Measurements from ENCODE around the gene RASL12.

The RASL12 gene, protein sequence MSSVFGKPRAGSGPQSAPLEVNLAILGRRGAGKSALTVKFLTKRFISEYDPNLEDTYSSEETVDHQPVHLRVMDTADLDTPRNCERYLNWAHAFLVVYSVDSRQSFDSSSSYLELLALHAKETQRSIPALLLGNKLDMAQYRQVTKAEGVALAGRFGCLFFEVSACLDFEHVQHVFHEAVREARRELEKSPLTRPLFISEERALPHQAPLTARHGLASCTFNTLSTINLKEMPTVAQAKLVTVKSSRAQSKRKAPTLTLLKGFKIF

DNA sequence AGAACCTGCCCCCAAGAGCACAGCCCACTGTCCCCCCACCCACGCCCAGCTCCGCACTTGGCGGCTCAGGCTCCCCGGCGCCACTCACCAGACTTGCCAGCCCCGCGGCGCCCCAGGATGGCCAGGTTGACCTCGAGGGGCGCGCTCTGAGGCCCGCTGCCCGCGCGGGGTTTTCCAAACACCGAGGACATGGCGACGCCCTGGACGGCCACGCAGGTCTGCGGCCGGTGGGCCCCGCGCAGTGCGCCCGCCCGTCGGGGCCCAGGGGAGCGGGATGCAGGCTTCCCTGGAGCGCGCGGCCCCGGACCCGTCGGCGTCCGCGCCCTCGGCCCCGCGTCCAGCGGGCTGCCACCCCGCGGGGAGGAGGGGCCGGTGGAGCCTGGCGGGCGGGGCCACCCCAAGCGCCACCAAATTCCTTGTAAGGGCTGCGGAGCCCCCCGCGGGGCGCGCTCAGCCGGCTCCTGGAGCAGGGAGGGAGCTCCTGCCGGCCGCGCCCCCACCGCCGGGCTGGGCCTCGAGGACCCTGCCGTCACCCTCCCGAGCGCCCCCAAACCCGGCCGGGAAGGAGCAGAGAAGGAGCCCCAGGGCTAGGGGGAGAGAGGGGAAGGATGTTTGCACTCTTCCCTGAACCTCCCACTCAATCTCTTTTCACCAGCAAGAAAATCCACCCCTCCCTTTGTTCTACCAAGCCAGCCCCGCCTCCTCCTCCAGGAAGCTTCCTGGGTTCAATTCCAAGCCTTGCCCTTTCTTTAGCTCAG, at the start of gene RASL12:
Gene RASL12 (minus strand): TSS at position 347 of the 758 bp plus-strand sequence. CDS start 156 bp downstream, at position 191.
- no peaks in the 10 kb centered on the region for H3K36me3 ChIP-seq (ENCODE audit: insufficient read depth, low read length)
- no peaks in the 10 kb centered on the region for H3K9me3 ChIP-seq (ENCODE audit: insufficient read depth, low read depth, low read length)
- H2AFZ ChIP-seq (ENCODE audit: low read length) = no peak within 1 kb of the TSS
- TF ChIP-seq, protein P1, sequence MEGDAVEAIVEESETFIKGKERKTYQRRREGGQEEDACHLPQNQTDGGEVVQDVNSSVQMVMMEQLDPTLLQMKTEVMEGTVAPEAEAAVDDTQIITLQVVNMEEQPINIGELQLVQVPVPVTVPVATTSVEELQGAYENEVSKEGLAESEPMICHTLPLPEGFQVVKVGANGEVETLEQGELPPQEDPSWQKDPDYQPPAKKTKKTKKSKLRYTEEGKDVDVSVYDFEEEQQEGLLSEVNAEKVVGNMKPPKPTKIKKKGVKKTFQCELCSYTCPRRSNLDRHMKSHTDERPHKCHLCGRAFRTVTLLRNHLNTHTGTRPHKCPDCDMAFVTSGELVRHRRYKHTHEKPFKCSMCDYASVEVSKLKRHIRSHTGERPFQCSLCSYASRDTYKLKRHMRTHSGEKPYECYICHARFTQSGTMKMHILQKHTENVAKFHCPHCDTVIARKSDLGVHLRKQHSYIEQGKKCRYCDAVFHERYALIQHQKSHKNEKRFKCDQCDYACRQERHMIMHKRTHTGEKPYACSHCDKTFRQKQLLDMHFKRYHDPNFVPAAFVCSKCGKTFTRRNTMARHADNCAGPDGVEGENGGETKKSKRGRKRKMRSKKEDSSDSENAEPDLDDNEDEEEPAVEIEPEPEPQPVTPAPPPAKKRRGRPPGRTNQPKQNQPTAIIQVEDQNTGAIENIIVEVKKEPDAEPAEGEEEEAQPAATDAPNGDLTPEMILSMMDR (conservative IDR thresholded peaks at IDR 0.05; ENCODE audit: low read length) = no peak
- no peak for TF ChIP-seq EZH2phosphoT487 (IDR thresholded peaks at IDR 0.05; ENCODE audit: borderline replicate concordance)
- H3K4me3 ChIP-seq (ENCODE audit: low read length, poor library complexity, severe bottlenecking) = no peak within 1 kb of the TSS
- no peak within 1 kb of the TSS for H3K9ac ChIP-seq (ENCODE audit: low read depth, low read length, poor library complexity, severe bottlenecking)
- H3K9me2 ChIP-seq (replicated peaks; ENCODE audit: low read depth, low read length) = no peaks in the 10 kb centered on the region
- H3K79me2 ChIP-seq (ENCODE audit: insufficient read depth, low read length) = no peaks in the 10 kb centered on the region
- peaks cover 21% of the 10 kb centered on the region for H3K4me1 ChIP-seq (ENCODE audit: insufficient read depth, low read length, poor library complexity, severe bottlenecking)
- no peaks in the 10 kb centered on the region for H3K27me3 ChIP-seq (ENCODE audit: insufficient read depth, low read length, poor library complexity, severe bottlenecking)
- no peak within 1 kb of the TSS for H3K4me2 ChIP-seq (ENCODE audit: low read depth, low read length, poor library complexity, severe bottlenecking)
- H3F3A ChIP-seq (ENCODE audit: low read depth) = no peaks in the 10 kb centered on the region
- no peaks in the 10 kb centered on the region for H4K20me1 ChIP-seq (ENCODE audit: insufficient read depth, low read length, poor library complexity, severe bottlenecking)

DNA sequence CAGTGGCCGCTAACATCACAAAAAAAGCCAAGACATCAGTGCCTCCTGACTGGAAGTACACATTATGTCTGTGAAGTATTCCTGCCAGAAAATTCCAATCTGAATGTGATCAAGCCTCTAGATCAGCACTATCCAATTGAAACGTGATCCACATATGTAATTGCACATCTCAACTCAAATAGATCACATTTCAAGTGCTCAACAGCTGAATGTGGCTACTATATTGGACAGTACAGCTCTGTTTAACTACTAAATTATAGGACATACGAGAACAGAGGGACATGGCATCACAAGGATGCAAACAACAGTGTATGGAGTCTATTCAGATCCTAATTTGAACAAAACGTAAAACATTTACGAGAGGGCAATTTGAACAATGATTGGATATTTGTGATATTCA, 47.8 kb upstream of the RASL12 start:
- Histone ChIP-seq H2AFZ (ENCODE audit: low read length) (no peak overlapping the region), H3K9me3 (ENCODE audit: insufficient read depth, low read depth, low read length) (no peaks in the 10 kb centered on the region), H3K9ac (ENCODE audit: low read depth, low read length, poor library complexity, severe bottlenecking) (no peak overlapping the region), H3K4me3 (ENCODE audit: low read length, poor library complexity, severe bottlenecking) (no peak overlapping the region), H3K4me1 (ENCODE audit: insufficient read depth, low read length, poor library complexity, severe bottlenecking) (no peaks in the 10 kb centered on the region), H3K9me2 (replicated peaks; ENCODE audit: low read depth, low read length) (no peaks in the 10 kb centered on the region), H3K36me3 (ENCODE audit: insufficient read depth, low read length) (peaks cover 64% of the 10 kb centered on the region; the same call in 1 of the 2 replicates), H3F3A (ENCODE audit: low read depth) (no peaks in the 10 kb centered on the region), H3K4me2 (ENCODE audit: low read depth, low read length, poor library complexity, severe bottlenecking) (no peak overlapping the region), H4K20me1 (ENCODE audit: insufficient read depth, low read length, poor library complexity, severe bottlenecking) (no peaks in the 10 kb centered on the region), H3K79me2 (ENCODE audit: insufficient read depth, low read length) (0 out of 2 replicates have a peak, but pooled peaks cover under 1% of the 10 kb centered on the region), H3K27me3 (ENCODE audit: insufficient read depth, low read length, poor library complexity, severe bottlenecking) (no peaks in the 10 kb centered on the region)
- TF ChIP-seq, protein P1 (conservative IDR thresholded peaks at IDR 0.05; ENCODE audit: low read length) = no peak
- TF ChIP-seq EZH2phosphoT487 (IDR thresholded peaks at IDR 0.05; ENCODE audit: borderline replicate concordance) = no peak

DNA sequence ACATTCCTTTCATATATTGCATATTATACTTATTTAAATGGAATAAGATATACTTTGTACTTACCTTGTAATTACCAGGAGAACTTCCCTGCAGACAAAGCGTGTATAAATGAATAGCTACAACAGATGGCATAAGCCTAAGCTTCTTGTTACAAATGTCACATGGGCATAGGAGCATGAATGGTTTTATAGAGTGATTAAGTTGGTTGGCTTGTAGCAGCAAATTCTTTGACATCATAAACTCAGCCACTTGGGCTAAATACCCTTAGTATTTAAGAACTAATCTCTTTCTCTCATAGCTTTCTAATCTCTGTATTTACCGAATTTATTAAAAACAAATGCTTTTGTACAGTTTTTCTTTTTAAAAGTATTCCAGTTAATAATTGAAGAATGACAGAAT, 47.3 kb upstream of the RASL12 start, which contains the start of gene UBAP1L:
Gene UBAP1L (minus strand): TSS at position 115 of the 400 bp plus-strand sequence. CDS start 8,985 bp downstream, outside the sequence.
- H3K4me1 ChIP-seq (ENCODE audit: insufficient read depth, low read length, poor library complexity, severe bottlenecking) = no peaks in the 10 kb centered on the region
- H3K9ac ChIP-seq (ENCODE audit: low read depth, low read length, poor library complexity, severe bottlenecking) = no peak within 1 kb of the TSS
- H3K4me2 ChIP-seq (ENCODE audit: low read depth, low read length, poor library complexity, severe bottlenecking) = no peak within 1 kb of the TSS
- H3F3A ChIP-seq (ENCODE audit: low read depth) = no peaks in the 10 kb centered on the region
- H2AFZ ChIP-seq (ENCODE audit: low read length) = no peak within 1 kb of the TSS
- H3K9me3 ChIP-seq (ENCODE audit: insufficient read depth, low read depth, low read length) = no peaks in the 10 kb centered on the region
- TF ChIP-seq EZH2phosphoT487 (IDR thresholded peaks at IDR 0.05; ENCODE audit: borderline replicate concordance) = no peak
- TF ChIP-seq, protein P1 (conservative IDR thresholded peaks at IDR 0.05; ENCODE audit: low read length) = no peak
- H3K9me2 ChIP-seq (replicated peaks; ENCODE audit: low read depth, low read length) = no peaks in the 10 kb centered on the region
- H4K20me1 ChIP-seq (ENCODE audit: insufficient read depth, low read length, poor library complexity, severe bottlenecking) = no peaks in the 10 kb centered on the region
- H3K79me2 ChIP-seq (ENCODE audit: insufficient read depth, low read length) = no peaks in the 10 kb centered on the region
- H3K27me3 ChIP-seq (ENCODE audit: insufficient read depth, low read length, poor library complexity, severe bottlenecking) = no peaks in the 10 kb centered on the region
- H3K36me3 ChIP-seq (ENCODE audit: insufficient read depth, low read length) = peaks cover 64% of the 10 kb centered on the region; the same call in 1 of the 2 replicates
- no peak within 1 kb of the TSS for H3K4me3 ChIP-seq (ENCODE audit: low read length, poor library complexity, severe bottlenecking)

All from Loucy (cell line).